AG10803 (cell line): ENCODE results near the gene MAEA.

Experiments
- DNase-seq: peaks from one replicate; pipeline ENCODE4 v3.0.0; 2010; ENCODE audit warnings: low read depth
- H3K4me3 ChIP-seq: 2 replicates; pipeline ENCODE4 v1.5.1; 2011; ENCODE audit warnings: mild to moderate bottlenecking, low read length, control low read depth
- TF ChIP-seq, protein P1 (sequence below): conservative IDR thresholded peaks from 2 replicates; pipeline ENCODE4 v1.5.1; 2011; ENCODE audit warnings: mild to moderate bottlenecking, low read length, control low read depth, inconsistent platforms

The MAEA gene

DNA sequence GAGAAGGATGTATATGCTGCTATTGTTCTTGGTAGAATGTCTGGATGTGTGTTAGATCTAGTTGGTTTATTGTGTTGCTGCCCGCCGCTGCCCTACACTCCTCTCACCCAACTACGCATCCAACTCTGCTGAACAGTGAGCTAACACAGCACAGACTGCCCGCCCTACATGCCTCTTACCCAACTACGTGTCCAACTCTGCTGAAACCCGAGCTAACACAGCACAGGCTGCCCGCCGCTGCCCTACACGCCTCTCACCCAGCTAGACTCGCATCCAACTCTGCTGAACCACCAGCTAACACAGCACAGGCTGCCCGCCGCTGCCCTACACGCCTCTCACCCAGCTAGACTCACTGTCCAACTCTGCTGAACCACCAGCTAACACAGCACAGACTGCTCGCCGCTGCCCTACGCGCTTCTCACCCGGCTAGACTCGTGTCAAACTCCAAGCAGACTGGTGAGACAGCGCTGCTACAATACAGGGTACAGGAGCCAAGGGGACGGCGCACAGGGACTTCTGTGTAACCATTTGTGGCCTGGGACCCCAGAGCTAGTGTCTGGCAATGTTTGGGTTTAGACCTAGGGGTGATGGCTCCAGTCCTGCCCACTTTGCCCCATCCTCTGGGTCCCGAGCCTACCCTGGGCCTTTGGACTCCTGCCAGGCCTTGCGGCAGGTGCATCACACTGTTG is 29.1 kb upstream of the MAEA start:
- no peak overlapping the region for H3K4me3 ChIP-seq

DNA sequence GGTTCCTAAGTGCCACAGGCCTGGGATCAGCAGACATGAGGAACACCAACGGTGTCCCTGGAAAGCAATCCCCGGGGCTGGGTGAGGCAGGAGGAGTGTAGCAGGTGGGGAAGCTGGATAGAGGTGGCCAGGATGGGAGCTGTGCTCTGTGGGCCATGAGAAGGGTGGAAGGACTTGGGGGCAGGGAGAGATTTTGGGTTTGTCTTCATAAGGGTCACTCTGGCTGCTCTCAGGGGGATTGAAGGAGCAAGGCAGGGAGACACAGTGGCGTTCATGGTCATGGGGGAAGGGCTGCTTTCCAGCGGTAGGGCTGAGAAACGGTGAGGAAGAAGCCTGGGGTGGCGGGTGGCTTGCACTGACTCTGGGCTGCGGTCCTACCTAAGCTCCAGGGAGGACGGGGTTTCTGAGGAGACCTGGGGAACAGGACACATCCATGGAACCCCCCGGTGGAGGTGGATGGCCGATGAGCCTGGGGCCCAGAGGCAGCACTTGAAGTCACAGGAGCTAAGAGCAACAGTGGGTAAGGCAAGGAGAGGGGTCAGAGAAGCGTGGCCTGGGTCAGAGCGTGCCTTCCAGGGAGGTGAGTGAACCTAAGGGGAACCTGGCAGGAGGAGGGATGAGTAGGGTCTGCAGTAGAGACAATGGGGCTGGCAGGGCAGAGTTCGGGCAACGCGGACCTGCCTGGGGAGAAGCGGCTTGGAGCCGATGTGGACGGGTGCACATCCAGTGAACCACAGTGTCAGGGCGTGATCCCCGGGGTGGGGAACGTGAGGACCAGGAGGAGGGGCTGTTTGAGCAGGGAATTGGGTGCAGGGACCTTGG is 28.4 kb upstream of the MAEA start:
- TF ChIP-seq, protein P1, sequence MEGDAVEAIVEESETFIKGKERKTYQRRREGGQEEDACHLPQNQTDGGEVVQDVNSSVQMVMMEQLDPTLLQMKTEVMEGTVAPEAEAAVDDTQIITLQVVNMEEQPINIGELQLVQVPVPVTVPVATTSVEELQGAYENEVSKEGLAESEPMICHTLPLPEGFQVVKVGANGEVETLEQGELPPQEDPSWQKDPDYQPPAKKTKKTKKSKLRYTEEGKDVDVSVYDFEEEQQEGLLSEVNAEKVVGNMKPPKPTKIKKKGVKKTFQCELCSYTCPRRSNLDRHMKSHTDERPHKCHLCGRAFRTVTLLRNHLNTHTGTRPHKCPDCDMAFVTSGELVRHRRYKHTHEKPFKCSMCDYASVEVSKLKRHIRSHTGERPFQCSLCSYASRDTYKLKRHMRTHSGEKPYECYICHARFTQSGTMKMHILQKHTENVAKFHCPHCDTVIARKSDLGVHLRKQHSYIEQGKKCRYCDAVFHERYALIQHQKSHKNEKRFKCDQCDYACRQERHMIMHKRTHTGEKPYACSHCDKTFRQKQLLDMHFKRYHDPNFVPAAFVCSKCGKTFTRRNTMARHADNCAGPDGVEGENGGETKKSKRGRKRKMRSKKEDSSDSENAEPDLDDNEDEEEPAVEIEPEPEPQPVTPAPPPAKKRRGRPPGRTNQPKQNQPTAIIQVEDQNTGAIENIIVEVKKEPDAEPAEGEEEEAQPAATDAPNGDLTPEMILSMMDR, result no peak
- no peak overlapping the region for H3K4me3 ChIP-seq
- DNase-seq, result no peak

More for the DNA sequence above, 29.1 kb upstream of the MAEA start:
- no peak for DNase-seq
- TF ChIP-seq, protein P1, result no peak

DNA sequence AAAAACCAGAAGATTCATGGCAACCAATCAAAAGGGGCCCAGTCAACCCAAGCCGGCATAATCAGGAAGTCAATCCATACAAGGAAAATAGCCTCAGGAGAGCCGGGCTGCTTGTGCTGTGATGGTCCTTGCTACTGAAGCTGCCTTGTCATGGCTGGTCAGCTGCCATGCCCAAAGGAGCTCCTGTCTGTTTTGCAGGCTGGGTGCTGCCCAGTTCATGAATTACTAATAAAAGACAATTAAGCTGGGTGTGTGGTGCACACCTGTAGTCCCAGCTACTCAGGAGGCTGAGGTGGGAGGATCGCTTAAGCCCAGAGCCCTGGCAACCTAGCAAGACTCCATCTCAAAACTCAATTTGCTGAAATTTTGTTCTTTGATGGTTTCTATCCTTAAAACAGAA is 24.7 kb upstream of the MAEA start:
- no peak overlapping the region for H3K4me3 ChIP-seq
- no peak for DNase-seq
- TF ChIP-seq, protein P1, result no peak

DNA sequence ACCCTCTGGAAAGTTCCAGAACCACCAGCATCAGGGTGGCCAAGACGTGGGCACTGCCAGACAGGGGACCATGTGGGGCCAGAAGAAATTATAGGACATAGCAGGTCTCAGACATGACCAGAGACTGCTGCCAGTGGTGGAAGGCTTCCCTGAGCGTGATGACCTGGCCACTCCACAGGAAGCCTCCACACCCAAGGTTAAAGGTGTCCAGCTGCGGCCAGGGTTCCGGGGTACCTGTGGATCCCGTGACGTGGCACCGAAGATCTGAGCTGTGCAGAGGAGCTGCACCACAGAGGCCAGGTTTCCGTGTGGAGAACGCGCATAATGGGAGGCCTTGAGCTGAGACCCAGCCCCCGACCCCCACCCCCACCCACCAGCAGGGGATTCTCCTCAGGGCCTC is 24.3 kb upstream of the MAEA start:
- no peak for DNase-seq
- TF ChIP-seq, protein P1, result no peak
- H3K4me3 ChIP-seq, result no peak overlapping the region

DNA sequence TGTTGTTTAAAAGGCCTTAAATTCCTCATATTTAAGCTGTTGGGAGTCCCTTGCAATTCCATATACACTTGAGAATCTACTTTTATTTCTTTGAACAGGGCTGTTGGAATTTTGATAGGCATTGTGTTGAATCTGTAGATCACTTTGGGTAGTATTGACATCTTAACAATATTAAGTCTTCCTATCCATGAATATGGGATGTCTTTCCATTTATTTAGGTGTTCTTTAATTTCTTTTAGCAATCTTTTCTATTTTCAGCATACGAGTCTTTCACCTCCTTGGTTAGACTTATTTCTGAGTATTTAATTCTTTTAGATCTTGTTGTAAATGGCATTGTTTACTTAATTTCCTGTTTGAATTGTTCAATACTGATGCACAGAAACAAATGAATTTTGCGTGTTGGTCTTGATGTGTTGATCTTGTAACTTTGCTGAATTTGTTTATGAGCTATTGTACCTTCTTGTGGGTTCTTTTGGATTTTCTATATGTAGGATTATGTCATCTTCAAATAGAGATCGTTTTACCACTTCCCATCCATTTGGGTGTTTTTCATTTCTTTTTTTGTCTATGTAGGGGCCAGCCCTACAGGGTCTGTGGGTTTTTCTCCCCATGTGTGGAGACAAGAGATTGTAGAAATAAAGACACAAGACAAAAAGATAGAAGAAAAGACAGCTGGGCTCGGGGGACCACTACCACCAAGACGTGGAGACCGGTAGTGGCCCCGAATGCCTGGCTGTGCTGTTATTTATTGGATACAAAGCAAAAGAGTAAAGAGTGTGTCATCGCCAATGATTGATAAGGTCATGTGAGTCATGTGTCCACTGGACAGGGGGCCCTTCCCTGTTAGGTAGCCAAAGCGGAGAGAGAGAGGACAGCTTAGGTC is 22.6 kb upstream of the MAEA start:
- no peak overlapping the region for H3K4me3 ChIP-seq
- no peak for DNase-seq
- TF ChIP-seq, protein P1, result no peak

DNA sequence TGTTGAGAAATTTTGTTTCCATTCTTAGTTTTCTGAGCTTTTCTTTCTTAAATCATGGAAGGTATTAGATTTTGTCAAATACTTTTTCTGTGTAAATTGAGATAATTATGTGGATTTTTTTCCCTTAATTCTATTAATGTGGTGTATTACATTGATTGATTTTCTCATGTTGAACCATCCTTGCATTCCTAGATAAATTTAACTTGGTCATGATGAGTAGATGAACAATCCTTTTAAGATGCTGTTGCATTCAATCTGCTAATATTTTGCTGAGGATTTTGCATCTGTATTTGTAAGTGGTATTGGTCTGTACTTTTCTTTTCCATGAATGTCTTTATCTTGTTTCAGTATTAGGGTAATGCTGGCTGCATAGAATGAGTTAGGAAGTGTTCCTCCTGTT is 20.5 kb upstream of the MAEA start:
- no peak for DNase-seq
- TF ChIP-seq, protein P1, result no peak
- H3K4me3 ChIP-seq, result no peak overlapping the region
